ENCODE data around the gene COPE. TPM values are rescaled to one million over a fixed set of nuclear protein-coding genes. Genes with fewer than 3 reads are reported as not detected.

Gene COPE
- total RNA-seq, 1 experiment from 2014 or later = 207 TPM

DNA sequence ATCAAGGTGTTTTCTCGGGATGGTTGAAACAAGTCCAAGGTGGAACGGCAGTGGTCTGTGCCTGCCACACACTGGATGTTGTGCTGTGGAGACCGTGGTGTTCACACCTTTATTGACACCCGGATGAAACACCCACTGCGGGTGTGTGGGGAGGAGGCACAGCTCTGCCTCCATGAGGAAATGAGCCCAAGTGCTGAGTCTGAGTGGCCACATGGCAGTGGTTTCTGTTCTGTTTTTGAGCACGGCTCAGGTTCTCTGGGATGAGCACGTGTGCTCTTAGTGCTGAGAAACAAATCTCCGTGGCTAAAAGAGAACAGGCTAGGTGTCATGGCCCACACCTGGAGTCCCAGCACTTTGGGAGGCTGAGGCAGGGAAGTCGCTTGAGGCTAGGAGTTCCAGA is 58.0 kb downstream of the COPE start:
- Mint-ChIP-seq H3K4me1 (ENCODE audit: low read depth, unreplicated experiment) (no peaks in the 10 kb centered on the region), H3K4me3 (ENCODE audit: unreplicated experiment) (no peak overlapping the region), H3K9me3 (ENCODE audit: unreplicated experiment) (no peaks in the 10 kb centered on the region), H3K27ac (ENCODE audit: unreplicated experiment) (no peak overlapping the region), H3K36me3 (ENCODE audit: insufficient read depth, unreplicated experiment) (peaks cover 76% of the 10 kb centered on the region), H3K27me3 (ENCODE audit: insufficient read depth, unreplicated experiment) (no peaks in the 10 kb centered on the region)
- DNase-seq = no peak
- intact Hi-C loops (cut with micrococcal nuclease; ENCODE audit: unreplicated experiment) = no loop called here
- peaks cover 6% of the 10 kb centered on the region for H3K36me3 ChIP-seq (ENCODE audit: control insufficient read depth, insufficient read depth, low read length)
- POLR2A ChIA-PET = no interaction called here
- BruUV-seq (replicated peaks) = no TSS peak
- no peaks in the 10 kb centered on the region for H3K4me1 ChIP-seq
- no peak overlapping the region for H3K4me3 ChIP-seq (ENCODE audit: low read depth, low read length)
- H3K9me3 ChIP-seq = no peaks in the 10 kb centered on the region
- TF ChIP-seq, protein P1, sequence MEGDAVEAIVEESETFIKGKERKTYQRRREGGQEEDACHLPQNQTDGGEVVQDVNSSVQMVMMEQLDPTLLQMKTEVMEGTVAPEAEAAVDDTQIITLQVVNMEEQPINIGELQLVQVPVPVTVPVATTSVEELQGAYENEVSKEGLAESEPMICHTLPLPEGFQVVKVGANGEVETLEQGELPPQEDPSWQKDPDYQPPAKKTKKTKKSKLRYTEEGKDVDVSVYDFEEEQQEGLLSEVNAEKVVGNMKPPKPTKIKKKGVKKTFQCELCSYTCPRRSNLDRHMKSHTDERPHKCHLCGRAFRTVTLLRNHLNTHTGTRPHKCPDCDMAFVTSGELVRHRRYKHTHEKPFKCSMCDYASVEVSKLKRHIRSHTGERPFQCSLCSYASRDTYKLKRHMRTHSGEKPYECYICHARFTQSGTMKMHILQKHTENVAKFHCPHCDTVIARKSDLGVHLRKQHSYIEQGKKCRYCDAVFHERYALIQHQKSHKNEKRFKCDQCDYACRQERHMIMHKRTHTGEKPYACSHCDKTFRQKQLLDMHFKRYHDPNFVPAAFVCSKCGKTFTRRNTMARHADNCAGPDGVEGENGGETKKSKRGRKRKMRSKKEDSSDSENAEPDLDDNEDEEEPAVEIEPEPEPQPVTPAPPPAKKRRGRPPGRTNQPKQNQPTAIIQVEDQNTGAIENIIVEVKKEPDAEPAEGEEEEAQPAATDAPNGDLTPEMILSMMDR (IDR thresholded peaks at IDR 0.05; ENCODE audit: insufficient read depth in 1 of 2, low read depth in 1 of 2, low read length in 1 of 2, severe bottlenecking in 1 of 2, unreplicated experiment in 1 of 2) = no peak
- CTCF ChIA-PET = no interaction called here
- no peaks in the 10 kb centered on the region for H3K27me3 ChIP-seq (replicated peaks; ENCODE audit: control insufficient read depth, insufficient read depth, low read length)

DNA sequence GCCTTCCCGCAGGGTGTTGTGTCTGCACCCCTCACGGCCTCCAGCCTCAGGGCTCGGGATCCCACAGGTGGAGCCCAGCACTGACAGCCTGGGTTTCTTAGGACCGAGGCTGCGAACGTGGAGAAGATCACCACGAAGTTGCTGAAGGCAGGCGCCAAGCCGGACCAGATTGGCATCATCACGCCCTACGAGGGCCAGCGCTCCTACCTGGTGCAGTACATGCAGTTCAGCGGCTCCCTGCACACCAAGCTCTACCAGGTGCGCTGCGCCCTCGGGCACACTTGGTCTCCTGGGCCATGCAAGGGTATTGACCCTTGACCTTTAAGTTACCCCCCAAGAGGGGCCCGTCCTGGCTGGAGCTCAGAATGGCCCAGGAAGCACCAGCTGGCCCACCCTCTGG is 58.5 kb downstream of the COPE start:
- Mint-ChIP-seq H3K27me3 (ENCODE audit: insufficient read depth, unreplicated experiment) (no peaks in the 10 kb centered on the region), H3K9me3 (ENCODE audit: unreplicated experiment) (no peaks in the 10 kb centered on the region), H3K36me3 (ENCODE audit: insufficient read depth, unreplicated experiment) (peaks cover 76% of the 10 kb centered on the region), H3K27ac (ENCODE audit: unreplicated experiment) (no peak overlapping the region), H3K4me1 (ENCODE audit: low read depth, unreplicated experiment) (no peaks in the 10 kb centered on the region), H3K4me3 (ENCODE audit: unreplicated experiment) (no peak overlapping the region)
- ChIA-PET POLR2A (no interaction called here), CTCF (no interaction called here)
- TF ChIP-seq, protein P1 (IDR thresholded peaks at IDR 0.05; ENCODE audit: insufficient read depth in 1 of 2, low read depth in 1 of 2, low read length in 1 of 2, severe bottlenecking in 1 of 2, unreplicated experiment in 1 of 2) = no peak
- no peak overlapping the region for H3K4me3 ChIP-seq (ENCODE audit: low read depth, low read length)
- no peak for DNase-seq
- no peaks in the 10 kb centered on the region for H3K9me3 ChIP-seq
- intact Hi-C loops (cut with micrococcal nuclease; ENCODE audit: unreplicated experiment) = no loop called here
- H3K36me3 ChIP-seq (ENCODE audit: control insufficient read depth, insufficient read depth, low read length) = peaks cover 5% of the 10 kb centered on the region
- no peaks in the 10 kb centered on the region for H3K4me1 ChIP-seq
- no TSS peak for BruUV-seq (replicated peaks)
- no peaks in the 10 kb centered on the region for H3K27me3 ChIP-seq (replicated peaks; ENCODE audit: control insufficient read depth, insufficient read depth, low read length)

DNA sequence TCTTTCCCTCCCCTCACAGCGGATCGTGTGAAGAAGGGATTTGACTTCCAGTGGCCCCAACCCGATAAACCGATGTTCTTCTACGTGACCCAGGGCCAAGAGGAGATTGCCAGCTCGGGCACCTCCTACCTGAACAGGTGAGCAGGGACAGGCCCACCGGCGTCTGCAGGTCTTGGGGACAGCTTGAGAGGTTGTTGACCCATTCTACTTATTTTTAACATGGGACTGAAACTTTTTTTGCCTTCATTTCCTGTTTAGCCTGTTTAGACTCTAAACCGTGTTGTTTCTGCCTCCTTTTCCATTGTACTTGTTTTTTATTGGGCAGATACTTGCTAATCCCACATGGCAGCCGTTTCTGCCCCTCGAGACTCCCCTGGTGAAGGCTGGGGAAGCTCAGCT is 58.9 kb downstream of the COPE start:
- Mint-ChIP-seq H3K36me3 (ENCODE audit: insufficient read depth, unreplicated experiment) (peaks cover 74% of the 10 kb centered on the region), H3K9me3 (ENCODE audit: unreplicated experiment) (no peaks in the 10 kb centered on the region), H3K27ac (ENCODE audit: unreplicated experiment) (no peak overlapping the region), H3K4me3 (ENCODE audit: unreplicated experiment) (no peak overlapping the region), H3K4me1 (ENCODE audit: low read depth, unreplicated experiment) (no peaks in the 10 kb centered on the region), H3K27me3 (ENCODE audit: insufficient read depth, unreplicated experiment) (no peaks in the 10 kb centered on the region)
- no peaks in the 10 kb centered on the region for H3K27me3 ChIP-seq (replicated peaks; ENCODE audit: control insufficient read depth, insufficient read depth, low read length)
- DNase-seq = no peak
- no peaks in the 10 kb centered on the region for H3K4me1 ChIP-seq
- peaks cover 5% of the 10 kb centered on the region for H3K36me3 ChIP-seq (ENCODE audit: control insufficient read depth, insufficient read depth, low read length)
- ChIA-PET CTCF (no interaction called here), POLR2A (no interaction called here)
- TF ChIP-seq, protein P1 (IDR thresholded peaks at IDR 0.05; ENCODE audit: insufficient read depth in 1 of 2, low read depth in 1 of 2, low read length in 1 of 2, severe bottlenecking in 1 of 2, unreplicated experiment in 1 of 2) = no peak
- intact Hi-C loops (cut with micrococcal nuclease; ENCODE audit: unreplicated experiment) = no loop called here
- H3K4me3 ChIP-seq (ENCODE audit: low read depth, low read length) = no peak overlapping the region
- no TSS peak for BruUV-seq (replicated peaks)
- no peaks in the 10 kb centered on the region for H3K9me3 ChIP-seq

Data from Caco-2 (cell line).